Measurements from ENCODE around the gene APBA2. TPM values are rescaled to one million over a fixed set of nuclear protein-coding genes. Genes with fewer than 3 reads are reported as not detected.

APBA2 gene
- polyA plus RNA-seq, 2 of the 4 experiments (the other 2 are of a cell fraction): 11.4 to 12.6 TPM

- Histone ChIP-seq H3K27ac (no peak overlapping the region), H3K9me3 (no peaks in the 10 kb centered on the region), H3K4me3 (no peak overlapping the region), H3K4me2 (no peak overlapping the region), H3K4me1 (no peaks in the 10 kb centered on the region)
- ChIA-PET CTCF (interaction anchor here (0.8 kb wide), 1 partner anchor 16 kb away, joined by 3 read pairs; no protein-coding TSS in a partner anchor), POLR2A (no interaction called here)
- peak in 1 of 2 experiments; percentile 9 for DNase-seq (ENCODE audit: low read depth in 1 of 2, low spot score in 1 of 2)
- TF ChIP-seq RNF2 (IDR thresholded peaks at IDR 0.05; ENCODE audit: borderline replicate concordance, low read depth) (no peak), MYC (IDR thresholded peaks at IDR 0.05; ENCODE audit: borderline replicate concordance, low read length) (no peak), CHD4 (IDR thresholded peaks at IDR 0.05; ENCODE audit: borderline replicate concordance) (no peak), HMGXB4 (CRISPR knock-in tag; IDR thresholded peaks at IDR 0.05; ENCODE audit: borderline replicate concordance) (no peak), FOSB (CRISPR knock-in tag; IDR thresholded peaks at IDR 0.05) (no peak), FOSL2 (IDR thresholded peaks at IDR 0.05) (no peak), FOSL2 (CRISPR knock-in tag; IDR thresholded peaks at IDR 0.05) (no peak), EP300 (IDR thresholded peaks at IDR 0.05) (no peak), KDM5A (IDR thresholded peaks at IDR 0.05) (no peak), CBX2 (IDR thresholded peaks at IDR 0.05; ENCODE audit: borderline replicate concordance, low read depth) (no peak), SREBF2 (IDR thresholded peaks at IDR 0.05) (no peak), HOXA7 (CRISPR knock-in tag; IDR thresholded peaks at IDR 0.05) (no peak), NR3C1 (IDR thresholded peaks at IDR 0.05) (no peak), CBX8 (IDR thresholded peaks at IDR 0.05) (no peak), SMC3 (IDR thresholded peaks at IDR 0.05) (no peak), USF2 (IDR thresholded peaks at IDR 0.05) (no peak)
- TF ChIP-seq, protein P1, sequence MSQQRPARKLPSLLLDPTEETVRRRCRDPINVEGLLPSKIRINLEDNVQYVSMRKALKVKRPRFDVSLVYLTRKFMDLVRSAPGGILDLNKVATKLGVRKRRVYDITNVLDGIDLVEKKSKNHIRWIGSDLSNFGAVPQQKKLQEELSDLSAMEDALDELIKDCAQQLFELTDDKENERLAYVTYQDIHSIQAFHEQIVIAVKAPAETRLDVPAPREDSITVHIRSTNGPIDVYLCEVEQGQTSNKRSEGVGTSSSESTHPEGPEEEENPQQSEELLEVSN (IDR thresholded peaks at IDR 0.05; ENCODE audit: borderline replicate concordance, low read depth): no peak
- TF ChIP-seq, protein P2, sequence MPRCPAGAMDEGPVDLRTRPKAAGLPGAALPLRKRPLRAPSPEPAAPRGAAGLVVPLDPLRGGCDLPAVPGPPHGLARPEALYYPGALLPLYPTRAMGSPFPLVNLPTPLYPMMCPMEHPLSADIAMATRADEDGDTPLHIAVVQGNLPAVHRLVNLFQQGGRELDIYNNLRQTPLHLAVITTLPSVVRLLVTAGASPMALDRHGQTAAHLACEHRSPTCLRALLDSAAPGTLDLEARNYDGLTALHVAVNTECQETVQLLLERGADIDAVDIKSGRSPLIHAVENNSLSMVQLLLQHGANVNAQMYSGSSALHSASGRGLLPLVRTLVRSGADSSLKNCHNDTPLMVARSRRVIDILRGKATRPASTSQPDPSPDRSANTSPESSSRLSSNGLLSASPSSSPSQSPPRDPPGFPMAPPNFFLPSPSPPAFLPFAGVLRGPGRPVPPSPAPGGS (IDR thresholded peaks at IDR 0.05): no peak
- 51% methylated on average over 3 of the region's 3 CpGs for WGBS (ENCODE audit: missing lambda C conversion rate)
- ATAC-seq: peak in 1 of 2 experiments; percentile 52; a peak in 2 of 6 replicates
- no peak for FAIRE-seq
Measured at GRCh38 chr15:29045717-29046116, 159.9 kb downstream of the APBA2 start.

DNA sequence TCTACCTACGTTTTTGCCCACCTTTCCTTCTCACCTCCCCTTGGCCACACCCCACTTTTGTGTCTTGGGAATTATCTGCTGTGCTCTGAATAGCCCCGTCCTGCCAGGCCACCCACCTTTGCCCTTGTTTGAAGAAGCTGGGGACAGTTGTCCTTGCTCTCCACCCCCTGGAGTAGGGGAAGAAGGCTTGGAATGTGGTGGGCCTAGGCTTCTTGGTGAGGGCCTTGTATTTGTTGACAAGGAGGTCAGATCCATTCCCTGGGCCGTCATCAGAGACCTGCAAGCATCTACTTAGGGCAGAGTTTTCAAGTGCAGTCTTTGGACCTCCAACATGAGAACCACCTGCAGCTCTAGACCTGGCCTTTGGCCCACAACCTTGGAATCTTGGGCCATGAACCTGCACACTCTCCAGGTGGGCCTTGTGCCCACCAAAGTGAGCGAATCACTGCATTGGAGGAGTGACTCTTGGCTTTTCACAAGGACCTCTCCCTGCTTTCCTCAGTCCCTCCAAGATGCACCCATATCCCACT is 160.6 kb downstream of the APBA2 start:
- TF ChIP-seq CBX8 (IDR thresholded peaks at IDR 0.05): no peak
- TF ChIP-seq ZC3H11A (IDR thresholded peaks at IDR 0.05): no peak
- no peak for TF ChIP-seq EHF (CRISPR knock-in tag; IDR thresholded peaks at IDR 0.05)
- TF ChIP-seq, protein P2 (IDR thresholded peaks at IDR 0.05): no peak
- TF ChIP-seq KDM5A (IDR thresholded peaks at IDR 0.05): no peak
- no peak for TF ChIP-seq GATA3 (IDR thresholded peaks at IDR 0.05; ENCODE audit: borderline replicate concordance)
- no peak for TF ChIP-seq NPAS2 (CRISPR knock-in tag; IDR thresholded peaks at IDR 0.05; ENCODE audit: borderline replicate concordance)
- no peak for TF ChIP-seq RNF2 (IDR thresholded peaks at IDR 0.05; ENCODE audit: borderline replicate concordance, low read depth)
- POLR2A ChIA-PET: no interaction called here
- FAIRE-seq: no peak

More for the DNA sequence above, 160.6 kb downstream of the APBA2 start:
- no peak for ATAC-seq
- H3K4me1 ChIP-seq: no peaks in the 10 kb centered on the region
- H3K27ac ChIP-seq: no peak overlapping the region
- no peak overlapping the region for H3K4me3 ChIP-seq
- no peaks in the 10 kb centered on the region for H3K9me3 ChIP-seq
- WGBS (ENCODE audit: missing lambda C conversion rate): 61% methylated on average over 4 of the region's 4 CpGs
- CTCF ChIA-PET: no interaction called here
- DNase-seq (ENCODE audit: low read depth in 1 of 2, low spot score in 1 of 2): no peak
- H3K4me2 ChIP-seq: no peak overlapping the region
